ENCODE measurements around the gene TTYH2. TPM values are rescaled to one million over a fixed set of nuclear protein-coding genes. Genes with fewer than 3 reads are reported as not detected.
A peak's percentile ranks its signal among the peaks of the same experiment; 100 is the strongest.

TTYH2 gene
- total RNA-seq, 1 donor from 2014 or later = 0.69 TPM

DNA sequence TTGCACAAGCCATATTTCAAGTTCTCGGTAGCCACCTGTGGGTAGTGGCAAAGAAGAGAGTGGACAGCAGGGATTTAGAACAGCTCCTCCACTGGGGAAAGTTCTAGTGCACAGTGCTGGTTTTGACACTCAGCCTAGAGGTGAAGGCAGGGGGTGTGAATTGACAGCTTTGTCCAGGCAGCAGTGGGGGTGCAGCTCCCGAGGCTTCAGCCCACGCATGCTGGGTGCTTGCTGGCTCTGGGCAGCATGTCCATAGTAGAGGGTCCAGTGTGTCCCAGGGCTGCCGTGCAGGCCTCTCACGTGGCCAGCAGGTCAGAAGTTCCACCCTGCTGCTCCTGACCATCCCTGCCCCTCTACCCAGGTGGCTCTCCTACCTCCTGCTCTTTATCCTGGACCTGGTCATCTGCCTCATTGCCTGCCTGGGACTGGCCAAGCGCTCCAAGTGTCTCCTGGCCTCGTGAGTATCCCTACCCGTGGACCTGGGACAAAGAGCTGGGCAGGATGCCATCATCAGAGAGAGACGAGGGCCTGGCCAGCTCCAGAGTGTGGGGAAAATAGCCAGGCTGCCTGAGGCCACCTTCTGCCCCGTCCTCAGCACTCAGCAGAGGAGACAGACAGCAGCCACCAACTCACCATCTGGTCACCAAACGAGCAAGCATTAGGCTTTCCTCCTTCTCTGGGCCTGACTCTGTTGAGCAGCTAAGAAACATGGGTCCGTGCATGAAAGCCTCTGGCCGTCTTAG lies 29.8 kb downstream of the TTYH2 start:
- Mint-ChIP-seq H3K9me3 (ENCODE audit: low read depth) (peaks cover 3% of the 10 kb centered on the region), H3K36me3 (ENCODE audit: insufficient read depth) (no peaks in the 10 kb centered on the region), H3K4me3 (ENCODE audit: low read depth) (no peak overlapping the region), H3K27ac (no peak overlapping the region), H3K4me1 (ENCODE audit: low read depth) (no peaks in the 10 kb centered on the region), H3K27me3 (peaks cover 27% of the 10 kb centered on the region)
- TF ChIP-seq, protein P1, sequence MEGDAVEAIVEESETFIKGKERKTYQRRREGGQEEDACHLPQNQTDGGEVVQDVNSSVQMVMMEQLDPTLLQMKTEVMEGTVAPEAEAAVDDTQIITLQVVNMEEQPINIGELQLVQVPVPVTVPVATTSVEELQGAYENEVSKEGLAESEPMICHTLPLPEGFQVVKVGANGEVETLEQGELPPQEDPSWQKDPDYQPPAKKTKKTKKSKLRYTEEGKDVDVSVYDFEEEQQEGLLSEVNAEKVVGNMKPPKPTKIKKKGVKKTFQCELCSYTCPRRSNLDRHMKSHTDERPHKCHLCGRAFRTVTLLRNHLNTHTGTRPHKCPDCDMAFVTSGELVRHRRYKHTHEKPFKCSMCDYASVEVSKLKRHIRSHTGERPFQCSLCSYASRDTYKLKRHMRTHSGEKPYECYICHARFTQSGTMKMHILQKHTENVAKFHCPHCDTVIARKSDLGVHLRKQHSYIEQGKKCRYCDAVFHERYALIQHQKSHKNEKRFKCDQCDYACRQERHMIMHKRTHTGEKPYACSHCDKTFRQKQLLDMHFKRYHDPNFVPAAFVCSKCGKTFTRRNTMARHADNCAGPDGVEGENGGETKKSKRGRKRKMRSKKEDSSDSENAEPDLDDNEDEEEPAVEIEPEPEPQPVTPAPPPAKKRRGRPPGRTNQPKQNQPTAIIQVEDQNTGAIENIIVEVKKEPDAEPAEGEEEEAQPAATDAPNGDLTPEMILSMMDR (IDR thresholded peaks at IDR 0.05; ENCODE audit: unreplicated experiment) = no peak
- DNase-seq (ENCODE audit: low spot score, unreplicated experiment) = no peak

GRCh38 chr17:74244128-74244527 lies 30.8 kb downstream of the TTYH2 start:
- H3K9me3 Mint-ChIP-seq (ENCODE audit: low read depth) = peaks cover 3% of the 10 kb centered on the region
- no peak overlapping the region for H3K27ac Mint-ChIP-seq
- peaks cover 29% of the 10 kb centered on the region for H3K27me3 Mint-ChIP-seq
- no peak overlapping the region for H3K4me3 Mint-ChIP-seq (ENCODE audit: low read depth)
- no peaks in the 10 kb centered on the region for H3K36me3 Mint-ChIP-seq (ENCODE audit: insufficient read depth)
- TF ChIP-seq, protein P1 (IDR thresholded peaks at IDR 0.05; ENCODE audit: unreplicated experiment) = no peak
- H3K4me1 Mint-ChIP-seq (ENCODE audit: low read depth) = no peaks in the 10 kb centered on the region
- no peak for DNase-seq (ENCODE audit: low spot score, unreplicated experiment)

DNA sequence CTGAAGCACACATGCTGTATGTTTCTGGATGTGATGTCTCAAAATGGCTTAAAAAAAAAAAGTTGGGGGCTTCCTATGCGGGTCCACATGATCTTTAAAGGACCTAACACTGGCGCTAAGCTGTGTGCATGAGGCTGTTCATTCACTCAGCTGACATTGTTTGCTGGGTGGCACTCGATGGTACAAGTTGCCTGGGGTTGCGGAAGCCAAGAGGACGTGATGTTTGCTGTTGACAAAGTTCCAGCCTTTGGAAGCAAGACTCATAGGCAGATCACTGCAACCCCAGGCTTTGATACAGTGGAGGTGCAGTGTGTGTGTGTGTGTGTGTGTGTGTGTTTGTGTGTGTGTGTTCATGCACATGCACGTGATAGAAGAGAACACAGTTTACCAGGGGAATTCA lies 31.2 kb downstream of the TTYH2 start:
- Mint-ChIP-seq H3K36me3 (ENCODE audit: insufficient read depth) (no peaks in the 10 kb centered on the region), H3K27me3 (peaks cover 29% of the 10 kb centered on the region), H3K9me3 (ENCODE audit: low read depth) (peaks cover 3% of the 10 kb centered on the region), H3K27ac (no peak overlapping the region), H3K4me1 (ENCODE audit: low read depth) (no peaks in the 10 kb centered on the region), H3K4me3 (ENCODE audit: low read depth) (no peak overlapping the region)
- no peak for DNase-seq (ENCODE audit: low spot score, unreplicated experiment)
- TF ChIP-seq, protein P1 (IDR thresholded peaks at IDR 0.05; ENCODE audit: unreplicated experiment) = no peak

- H3K4me1 Mint-ChIP-seq (ENCODE audit: low read depth) = no peaks in the 10 kb centered on the region
- peak overlapping the region; percentile 24 for H3K27ac Mint-ChIP-seq
- TF ChIP-seq, protein P1 (IDR thresholded peaks at IDR 0.05; ENCODE audit: unreplicated experiment) = no peak
- DNase-seq (ENCODE audit: low spot score, unreplicated experiment) = no peak
- no peak overlapping the region for H3K4me3 Mint-ChIP-seq (ENCODE audit: low read depth)
- peaks cover 27% of the 10 kb centered on the region for H3K27me3 Mint-ChIP-seq
- H3K9me3 Mint-ChIP-seq (ENCODE audit: low read depth) = peaks cover 3% of the 10 kb centered on the region
- no peaks in the 10 kb centered on the region for H3K36me3 Mint-ChIP-seq (ENCODE audit: insufficient read depth)
Observed at GRCh38 chr17:74245145-74245831, 31.9 kb downstream of the TTYH2 start.

DNA sequence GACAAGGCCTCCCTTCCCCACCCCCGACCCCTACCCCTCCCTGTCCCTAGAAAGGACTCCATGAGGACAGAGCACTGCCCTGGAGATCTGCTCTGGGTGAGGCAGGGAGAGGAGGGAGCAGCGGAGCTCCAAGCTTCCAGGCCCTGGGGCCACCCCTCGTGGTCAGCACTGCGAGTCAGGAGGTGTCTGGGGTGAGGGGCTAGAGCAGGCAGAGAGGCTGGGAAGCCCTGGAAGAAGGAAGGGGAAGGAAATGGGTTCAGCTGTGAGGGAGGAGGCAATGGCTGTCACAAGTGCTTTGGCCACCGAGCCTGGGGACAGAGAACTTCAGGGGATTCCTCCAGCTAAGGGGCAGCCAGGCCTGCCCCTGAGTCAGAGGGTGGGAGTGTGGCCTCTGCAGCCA lies 32.5 kb downstream of the TTYH2 start:
- TF ChIP-seq, protein P1 (IDR thresholded peaks at IDR 0.05; ENCODE audit: unreplicated experiment) = no peak
- H3K36me3 Mint-ChIP-seq (ENCODE audit: insufficient read depth) = no peaks in the 10 kb centered on the region
- no peak overlapping the region for H3K27ac Mint-ChIP-seq
- DNase-seq (ENCODE audit: low spot score, unreplicated experiment) = no peak
- H3K9me3 Mint-ChIP-seq (ENCODE audit: low read depth) = peaks cover 3% of the 10 kb centered on the region
- H3K4me3 Mint-ChIP-seq (ENCODE audit: low read depth) = no peak overlapping the region
- no peaks in the 10 kb centered on the region for H3K4me1 Mint-ChIP-seq (ENCODE audit: low read depth)
- peaks cover 24% of the 10 kb centered on the region for H3K27me3 Mint-ChIP-seq
